GF-D8 (cell line): Measurements from ENCODE around the gene DPCD.
A peak's percentile ranks its signal among the peaks of the same experiment; 100 is the strongest.

Experiments used
- DNase-seq: peaks from one replicate; lab custom pipeline; 2025; lab: John Stamatoyannopoulos, UW

Gene DPCD

GRCh38 chr10:101585841-101586240, 2.3 kb upstream of the DPCD start:
- no peak for DNase-seq

DNA sequence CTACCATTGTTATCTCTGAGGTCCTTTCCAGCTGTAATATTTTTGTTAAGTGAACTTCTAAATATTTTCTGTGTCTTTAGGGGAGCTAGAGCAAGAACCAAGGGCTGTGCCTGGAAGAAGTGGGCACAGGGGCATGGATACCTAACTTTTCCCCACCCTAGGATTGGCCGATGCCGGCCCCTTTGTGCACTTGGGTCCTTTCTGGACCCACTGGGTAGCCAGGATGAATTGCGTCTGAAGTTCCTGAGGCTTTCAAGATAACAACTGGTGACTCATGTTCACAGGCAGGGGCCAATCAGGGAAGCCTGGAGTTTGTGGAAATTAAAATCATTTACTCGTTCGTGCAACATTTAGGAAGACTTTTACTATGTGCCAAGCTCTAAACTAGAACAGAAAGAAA, 758 bp downstream of the DPCD start:
- DNase-seq, result no peak

DNA sequence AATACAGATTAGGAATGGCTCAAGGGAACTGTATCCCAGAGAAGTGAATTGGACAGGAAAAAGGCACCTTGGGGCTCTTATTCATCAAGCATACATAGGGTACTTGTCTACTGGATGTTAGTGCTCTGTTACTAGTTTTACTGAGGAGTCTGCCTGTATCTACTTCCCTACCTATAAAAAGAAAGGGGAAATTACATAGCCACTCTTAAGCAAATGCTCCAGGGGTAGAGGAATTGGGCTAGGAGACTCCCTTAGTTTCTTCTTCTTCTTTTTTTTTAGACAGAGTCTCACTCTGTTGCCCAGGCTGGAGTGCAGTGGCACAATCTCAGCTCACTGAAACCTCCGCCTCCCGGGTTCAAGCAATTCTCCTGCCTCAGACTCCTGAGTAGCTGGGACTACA, 5.2 kb downstream of the DPCD start:
- peak; percentile 8 for DNase-seq

- no peak for DNase-seq
Observed at GRCh38 chr10:101595591-101596433, 7.7 kb downstream of the DPCD start.

DNA sequence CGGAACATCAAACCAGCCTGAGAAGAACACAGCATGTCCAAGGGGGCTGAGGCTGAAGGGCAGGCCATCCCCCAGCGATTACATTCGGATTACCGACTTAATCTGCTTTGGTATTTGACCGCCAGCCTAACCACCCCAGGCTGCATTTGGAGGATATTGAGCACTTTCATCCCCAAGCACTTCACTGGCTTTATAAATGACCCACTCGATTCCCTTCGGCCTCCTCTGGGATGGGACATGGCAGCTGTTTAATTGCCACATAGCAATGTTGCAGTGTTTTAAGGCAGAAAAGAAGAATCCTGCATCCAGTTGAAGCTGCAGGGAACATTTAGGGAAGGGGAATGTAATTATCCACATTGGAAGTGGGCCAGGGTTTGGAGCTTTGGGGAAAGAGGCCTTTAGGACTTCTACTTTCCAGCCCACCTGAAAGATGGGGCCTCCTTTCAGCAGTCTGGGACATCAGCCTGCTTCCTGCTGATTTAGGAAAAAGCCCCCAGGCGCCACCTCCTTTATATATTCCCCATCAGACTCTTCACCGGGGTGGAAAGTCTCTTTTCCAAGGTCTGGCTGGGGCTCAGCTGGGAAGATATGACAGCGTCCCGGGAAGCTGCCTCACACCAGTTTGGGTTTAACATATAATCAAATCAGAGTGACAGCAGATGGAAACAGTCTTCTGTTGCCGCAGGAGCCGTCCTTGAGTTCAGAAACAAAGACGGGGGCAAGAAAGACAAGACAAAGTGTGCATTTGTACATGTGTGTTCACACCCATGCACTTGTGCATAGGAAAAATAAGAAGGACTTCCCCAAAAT, 9.2 kb downstream of the DPCD start:
- no peak for DNase-seq

DNA sequence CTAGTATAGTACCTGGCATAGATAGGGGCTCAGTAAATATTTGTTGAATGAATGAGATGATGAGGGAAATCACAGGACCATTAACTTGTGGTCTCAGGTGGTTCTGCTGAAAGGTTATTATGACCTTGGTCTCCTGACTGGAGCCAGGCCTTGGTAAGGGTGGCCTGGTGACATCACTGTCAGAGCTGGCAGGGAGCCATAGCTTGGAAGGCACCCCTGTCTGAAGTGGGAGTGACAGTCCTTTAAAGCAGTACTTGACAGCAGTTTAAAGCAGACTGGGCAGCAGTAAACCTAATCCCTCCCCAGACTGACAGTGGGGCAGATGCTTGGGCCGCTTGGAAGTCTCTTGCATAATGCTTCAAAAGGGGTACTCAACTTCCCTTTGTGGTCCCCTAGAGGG, 13.4 kb downstream of the DPCD start:
- no peak for DNase-seq

DNA sequence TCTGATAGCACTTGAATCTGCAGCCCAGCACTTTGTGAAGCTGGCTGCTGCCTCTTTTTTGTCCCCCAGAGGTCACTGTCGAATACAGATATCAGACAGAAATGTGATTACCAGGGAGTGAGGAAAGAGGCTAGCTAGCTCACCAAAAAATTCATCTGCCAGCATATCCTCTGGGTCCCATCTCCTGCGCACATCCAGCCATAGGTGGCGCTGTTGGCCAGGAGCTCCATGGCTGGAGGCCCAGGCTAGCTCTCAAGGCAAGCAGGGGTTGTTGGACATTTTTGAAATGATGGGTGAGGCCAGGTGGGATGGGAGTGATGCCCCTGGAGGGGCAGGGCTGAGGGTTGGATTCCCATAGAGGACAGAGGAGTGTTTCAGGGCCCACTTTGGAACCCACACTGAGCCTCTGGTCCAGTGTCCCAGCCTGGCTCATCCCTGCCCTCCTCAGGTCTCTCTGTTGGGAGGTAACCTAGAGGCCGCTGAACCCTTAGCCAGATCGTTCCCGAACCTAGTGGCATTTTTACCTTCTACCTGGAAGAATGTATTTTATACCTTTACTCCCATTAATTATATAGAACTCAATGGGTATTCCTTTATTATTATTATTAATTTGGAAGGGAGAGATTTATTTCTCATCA, 14.8 kb downstream of the DPCD start:
- peak; percentile 45 for DNase-seq

GRCh38 chr10:101607124-101607523, 19.0 kb downstream of the DPCD start:
- no peak for DNase-seq

GRCh38 chr10:101609481-101609880, 21.4 kb downstream of the DPCD start:
- DNase-seq, result no peak

GRCh38 chr10:101611096-101611905, 23.2 kb downstream of the DPCD start:
- DNase-seq, result no peak

- no peak for DNase-seq
Observed at GRCh38 chr10:101612086-101612485, 24.0 kb downstream of the DPCD start.

DNA sequence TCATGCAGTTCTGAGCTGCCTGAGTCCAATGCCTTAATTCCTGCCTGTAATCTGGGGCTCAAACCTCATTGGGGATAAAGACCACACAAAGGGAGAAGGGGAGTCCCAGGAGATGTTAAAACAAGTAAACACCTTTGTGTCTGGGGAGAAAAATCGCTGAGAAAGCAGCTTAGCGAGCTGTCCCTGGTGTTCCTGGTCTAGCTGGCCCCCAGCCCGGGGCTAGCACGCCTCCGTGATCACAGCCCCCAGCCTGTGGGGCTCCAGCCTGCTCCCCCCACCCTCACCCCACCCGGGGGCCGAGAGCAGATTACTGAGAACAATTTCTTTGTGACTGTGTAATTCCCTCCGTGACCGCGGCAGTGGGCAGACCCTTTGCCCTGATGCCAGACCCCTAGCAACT, 24.8 kb downstream of the DPCD start:
- DNase-seq, result no peak

- DNase-seq, result no peak
Observed at GRCh38 chr10:101613646-101614045, 25.5 kb downstream of the DPCD start.

DNA sequence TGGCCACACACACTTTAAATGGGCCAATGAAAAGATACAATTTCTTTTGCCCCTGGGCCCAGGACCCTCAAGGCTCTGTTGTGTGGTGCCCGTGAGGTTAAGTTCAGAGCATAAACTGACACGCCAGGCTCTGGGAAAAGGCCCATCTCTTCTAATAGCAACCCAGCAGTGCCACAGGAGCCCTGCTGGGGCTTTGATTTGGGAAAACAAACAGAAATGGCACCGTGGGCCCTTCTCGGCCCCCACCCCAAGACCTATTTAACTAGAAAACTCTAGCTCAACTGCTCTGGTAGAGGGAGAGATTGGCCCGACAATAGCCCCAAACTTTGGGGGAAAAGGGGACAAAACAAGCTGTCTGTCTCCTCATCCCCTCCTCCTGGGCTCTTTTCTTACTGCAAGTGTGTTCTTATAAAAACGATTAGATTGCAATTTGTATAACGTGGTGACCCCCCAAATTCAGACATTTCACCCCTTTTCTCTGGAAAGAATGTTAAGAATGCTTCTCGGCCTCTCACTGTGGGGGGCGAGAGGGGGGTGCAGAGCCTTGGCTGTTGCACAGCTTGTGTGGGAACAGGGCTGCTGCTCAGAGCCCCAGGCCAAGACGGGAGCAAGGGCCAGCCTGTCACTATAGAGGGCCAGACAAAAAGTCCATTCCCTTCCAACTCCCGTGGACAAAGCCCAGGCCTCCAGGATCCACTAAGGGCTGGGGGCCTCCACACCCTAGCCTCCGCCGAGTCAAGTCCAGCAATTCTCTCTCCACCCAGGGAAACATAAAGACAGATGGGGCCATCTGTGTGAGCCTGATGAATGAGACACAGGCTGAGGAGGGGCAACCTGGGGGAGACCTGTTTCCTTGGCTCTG, 26.8 kb downstream of the DPCD start:
- no peak for DNase-seq

DNA sequence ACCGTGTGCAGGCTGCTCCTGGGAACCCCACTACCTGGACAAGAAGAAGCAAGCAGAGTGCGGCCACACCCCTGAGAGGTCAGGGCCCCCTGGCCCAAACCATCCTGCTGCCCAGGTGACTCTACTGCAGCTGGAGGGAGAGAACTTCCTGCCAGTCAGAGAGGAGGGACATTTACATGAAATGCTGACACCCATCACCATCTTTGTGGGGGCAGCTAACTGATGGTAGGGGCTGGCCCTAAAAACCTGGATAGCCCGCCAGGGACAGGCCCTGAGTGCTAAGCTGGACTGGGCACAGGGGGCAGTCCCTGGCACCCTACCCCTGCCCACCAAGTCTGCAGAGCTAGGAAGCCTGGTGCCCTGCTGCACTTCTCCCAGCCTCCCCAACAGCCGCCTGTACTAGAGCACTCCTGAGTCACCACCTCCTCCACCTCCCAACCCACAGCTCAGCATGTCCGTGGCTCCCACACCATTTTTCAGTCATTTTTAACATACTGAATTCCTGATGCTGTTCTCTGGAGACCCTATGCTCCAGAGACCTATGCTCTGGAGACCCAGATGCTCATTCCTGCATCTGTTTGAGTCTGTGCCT, 27.5 kb downstream of the DPCD start:
- no peak for DNase-seq

DNA sequence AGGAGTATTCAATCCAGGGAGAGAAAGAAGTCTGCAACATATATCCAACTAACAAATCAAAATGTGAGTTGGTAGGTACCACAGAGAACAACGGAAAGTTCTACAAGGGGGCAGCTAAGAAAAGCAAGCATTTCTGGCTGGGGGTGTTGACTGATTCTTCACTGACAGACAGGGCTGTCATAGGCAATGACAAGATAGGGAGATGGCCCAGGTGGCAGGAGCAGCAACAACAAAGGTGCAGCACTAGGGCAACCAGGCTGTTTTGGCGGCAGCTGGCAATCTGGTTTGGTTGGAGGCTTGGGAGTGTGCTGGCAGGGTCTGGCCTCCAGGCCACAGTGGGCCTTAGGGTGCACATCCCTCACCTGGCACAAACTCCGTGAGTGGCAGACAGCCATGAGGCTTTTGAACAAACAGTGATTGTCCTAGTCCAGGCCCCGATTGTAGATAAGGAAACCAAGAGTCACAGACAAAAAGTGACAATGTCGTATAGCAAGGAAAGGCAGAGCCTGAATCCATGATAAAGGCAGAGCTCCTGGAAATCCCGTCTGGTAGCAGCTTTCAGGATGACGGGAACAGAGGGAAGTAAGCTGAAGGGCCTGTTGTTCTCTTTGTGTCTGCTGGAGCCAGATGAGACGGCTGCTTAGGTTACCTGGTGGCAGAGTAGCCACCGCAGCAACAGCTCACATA, 28.4 kb downstream of the DPCD start:
- DNase-seq, result no peak

DNA sequence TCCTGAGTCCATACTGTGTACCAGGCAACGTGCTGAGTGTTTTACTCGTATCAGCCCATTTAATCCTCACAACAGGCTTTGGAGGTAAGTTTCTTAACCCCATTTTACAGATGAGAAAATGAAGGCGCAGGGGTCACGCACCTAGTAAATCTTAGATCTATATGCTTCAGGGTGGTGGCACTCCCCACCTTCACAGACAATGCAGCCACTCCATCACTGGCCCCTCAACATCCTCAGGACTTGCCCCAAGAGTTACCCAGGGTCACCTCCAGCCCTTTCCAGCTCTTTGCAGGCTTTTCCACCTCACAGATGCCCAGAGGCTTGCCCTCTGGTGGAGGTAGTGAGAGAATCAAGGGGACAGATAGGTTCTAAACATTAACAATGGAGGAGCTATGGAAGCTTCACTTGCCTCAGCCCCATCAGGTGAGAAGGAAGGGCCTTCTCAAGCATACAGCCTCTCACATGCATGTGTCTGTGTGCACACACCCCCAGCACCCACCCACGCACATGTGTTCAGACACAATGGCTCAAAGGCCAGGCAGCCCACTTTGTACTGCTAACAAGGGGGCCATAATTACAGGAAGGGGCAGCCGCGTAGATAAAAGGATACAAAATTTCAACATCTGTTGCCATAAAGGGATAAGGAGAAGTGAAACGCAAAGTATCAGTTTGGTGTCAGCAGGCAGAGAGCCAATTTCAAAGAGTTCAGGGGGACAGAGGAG, 29.1 kb downstream of the DPCD start:
- DNase-seq, result no peak

GRCh38 chr10:101617824-101618568, 29.9 kb downstream of the DPCD start:
- DNase-seq, result no peak

- no peak for DNase-seq
Observed at GRCh38 chr10:101618871-101619270, 30.8 kb downstream of the DPCD start.
